ENCODE measurements around the gene SEL1L. TPM values are rescaled to one million over a fixed set of nuclear protein-coding genes. Genes with fewer than 3 reads are reported as not detected.

SEL1L gene
- total RNA-seq, 1 donor from 2014 or later = 47.0 TPM

- Mint-ChIP-seq H3K36me3 (ENCODE audit: low read depth) (peaks cover 31% of the 10 kb centered on the region), H3K4me3 (no peak overlapping the region), H3K9me3 (no peaks in the 10 kb centered on the region), H3K27ac (ENCODE audit: unreplicated experiment) (no peak overlapping the region), H3K4me1 (peaks cover 21% of the 10 kb centered on the region), H3K27me3 (ENCODE audit: low read depth) (no peaks in the 10 kb centered on the region)
- DNase-seq (ENCODE audit: low read depth, low spot score) = no peak
- no peak for TF ChIP-seq CTCF (conservative IDR thresholded peaks at IDR 0.05)
Measured at GRCh38 chr14:81509321-81509720, 24.3 kb downstream of the SEL1L start.

- peaks cover 17% of the 10 kb centered on the region for H3K36me3 Mint-ChIP-seq (ENCODE audit: low read depth)
- H3K4me1 Mint-ChIP-seq = peaks cover 14% of the 10 kb centered on the region
- H3K27me3 Mint-ChIP-seq (ENCODE audit: low read depth) = no peaks in the 10 kb centered on the region
- H3K4me3 Mint-ChIP-seq = no peak overlapping the region
- TF ChIP-seq CTCF (conservative IDR thresholded peaks at IDR 0.05) = no peak
- no peak overlapping the region for H3K27ac Mint-ChIP-seq (ENCODE audit: unreplicated experiment)
- no peaks in the 10 kb centered on the region for H3K9me3 Mint-ChIP-seq
- DNase-seq (ENCODE audit: low read depth, low spot score) = no peak
Measured at GRCh38 chr14:81506487-81506886, 27.2 kb downstream of the SEL1L start.

GRCh38 chr14:81504864-81505263, 28.8 kb downstream of the SEL1L start:
- peaks cover 18% of the 10 kb centered on the region for H3K36me3 Mint-ChIP-seq (ENCODE audit: low read depth)
- no peaks in the 10 kb centered on the region for H3K9me3 Mint-ChIP-seq
- H3K27ac Mint-ChIP-seq (ENCODE audit: unreplicated experiment) = no peak overlapping the region
- no peak overlapping the region for H3K4me3 Mint-ChIP-seq
- no peak for DNase-seq (ENCODE audit: low read depth, low spot score)
- H3K4me1 Mint-ChIP-seq = peaks cover 3% of the 10 kb centered on the region
- H3K27me3 Mint-ChIP-seq (ENCODE audit: low read depth) = no peaks in the 10 kb centered on the region
- no peak for TF ChIP-seq CTCF (conservative IDR thresholded peaks at IDR 0.05)

- peaks cover 11% of the 10 kb centered on the region for H3K36me3 Mint-ChIP-seq (ENCODE audit: low read depth)
- H3K27ac Mint-ChIP-seq (ENCODE audit: unreplicated experiment) = no peak overlapping the region
- peaks cover 8% of the 10 kb centered on the region for H3K4me1 Mint-ChIP-seq
- no peaks in the 10 kb centered on the region for H3K9me3 Mint-ChIP-seq
- no peaks in the 10 kb centered on the region for H3K27me3 Mint-ChIP-seq (ENCODE audit: low read depth)
- H3K4me3 Mint-ChIP-seq = no peak overlapping the region
- no peak for TF ChIP-seq CTCF (conservative IDR thresholded peaks at IDR 0.05)
- no peak for DNase-seq (ENCODE audit: low read depth, low spot score)
Measured at GRCh38 chr14:81485781-81486180, 47.9 kb downstream of the SEL1L start.

DNA sequence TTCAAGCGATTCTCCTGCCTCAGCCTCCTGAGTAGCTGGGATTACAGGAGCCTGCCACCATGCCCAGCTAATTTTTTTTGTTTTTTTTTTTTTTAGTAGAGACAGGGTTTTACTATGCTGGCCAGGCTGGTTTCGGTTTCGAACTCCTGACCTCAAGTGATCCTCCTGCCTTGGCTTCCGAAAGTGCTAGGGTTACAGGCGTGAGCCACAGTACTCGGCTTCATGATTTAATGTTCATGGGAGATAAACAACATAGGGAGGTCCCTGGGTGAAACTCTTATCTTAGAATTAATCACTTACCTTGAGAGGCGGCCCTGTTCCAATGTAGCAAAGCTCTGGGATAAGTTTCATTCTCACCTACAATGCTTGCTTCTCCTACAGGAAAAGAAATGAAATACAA, 48.3 kb downstream of the SEL1L start:
- Mint-ChIP-seq H3K9me3 (no peaks in the 10 kb centered on the region), H3K27me3 (ENCODE audit: low read depth) (no peaks in the 10 kb centered on the region), H3K27ac (ENCODE audit: unreplicated experiment) (no peak overlapping the region), H3K4me3 (no peak overlapping the region), H3K36me3 (ENCODE audit: low read depth) (peaks cover 11% of the 10 kb centered on the region), H3K4me1 (peaks cover 8% of the 10 kb centered on the region)
- DNase-seq (ENCODE audit: low read depth, low spot score) = no peak
- TF ChIP-seq CTCF (conservative IDR thresholded peaks at IDR 0.05) = no peak

DNA sequence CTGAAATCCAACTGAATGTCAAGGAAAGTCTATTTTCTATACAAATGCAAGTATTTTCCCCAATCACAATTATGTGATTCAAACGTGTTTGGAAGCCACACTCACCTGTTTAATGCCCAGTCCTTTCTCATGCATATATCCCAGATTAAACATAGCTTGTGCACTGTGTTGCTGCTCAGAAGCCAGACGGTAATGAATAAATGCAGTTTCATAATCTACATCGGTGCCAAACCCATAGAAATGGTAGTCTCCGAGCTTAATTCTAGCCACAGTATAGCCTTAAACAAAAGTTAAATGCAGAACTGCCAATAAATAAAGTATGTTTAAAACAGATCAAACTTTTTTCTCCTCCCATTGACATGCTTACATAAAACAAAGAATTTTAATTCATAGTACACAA, 49.5 kb downstream of the SEL1L start:
- H3K4me3 Mint-ChIP-seq = no peak overlapping the region
- H3K27me3 Mint-ChIP-seq (ENCODE audit: low read depth) = no peaks in the 10 kb centered on the region
- no peak overlapping the region for H3K27ac Mint-ChIP-seq (ENCODE audit: unreplicated experiment)
- DNase-seq (ENCODE audit: low read depth, low spot score) = no peak
- H3K9me3 Mint-ChIP-seq = no peaks in the 10 kb centered on the region
- peaks cover 8% of the 10 kb centered on the region for H3K4me1 Mint-ChIP-seq
- TF ChIP-seq CTCF (conservative IDR thresholded peaks at IDR 0.05) = no peak
- peaks cover 14% of the 10 kb centered on the region for H3K36me3 Mint-ChIP-seq (ENCODE audit: low read depth)
